ENCODE data around the gene DMRTB1.
"Not testable (repeated sequence)": the region's sequence is repeated elsewhere in the genome, so short reads cannot be mapped to it uniquely, and the experiment has no call there.

The DMRTB1 gene

DNA sequence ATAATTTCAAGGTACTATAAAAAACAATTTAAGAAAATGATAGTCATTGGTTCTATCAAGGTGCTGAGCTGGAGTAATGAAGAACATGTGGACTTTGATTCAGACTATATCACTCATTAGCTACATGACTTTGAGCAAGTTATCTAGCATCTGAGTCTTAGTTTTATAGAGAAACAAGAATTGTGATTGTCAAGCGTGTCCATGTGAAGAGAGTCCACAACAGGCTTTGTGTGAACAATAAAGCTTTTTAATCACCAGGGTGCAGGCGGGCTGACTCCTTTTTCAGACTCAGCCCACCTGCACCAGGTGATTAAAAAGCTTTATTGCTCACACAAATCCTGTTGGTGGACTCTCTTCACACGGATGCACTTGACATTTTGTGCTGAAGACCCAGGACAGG is 26.6 kb upstream of the DMRTB1 start:
- DNase-seq (ENCODE audit: insufficient read length, low spot score), result no peak
- no peak for FAIRE-seq
- TF ChIP-seq POLR2A (IDR thresholded peaks at IDR 0.05; ENCODE audit: low read depth, low read length) (no peak), SPI1 (IDR thresholded peaks at IDR 0.05; ENCODE audit: low read depth, low read length) (no peak), TAF1 (IDR thresholded peaks at IDR 0.05; ENCODE audit: low read depth, low read length) (no peak), PAX5 (IDR thresholded peaks at IDR 0.05; ENCODE audit: insufficient read depth, low read length, severe bottlenecking) (no peak), POLR2AphosphoS5 (IDR thresholded peaks at IDR 0.05; ENCODE audit: low read depth, low read length) (no peak), POU2F2 (IDR thresholded peaks at IDR 0.05; ENCODE audit: low read depth, low read length) (no peak)

DNA sequence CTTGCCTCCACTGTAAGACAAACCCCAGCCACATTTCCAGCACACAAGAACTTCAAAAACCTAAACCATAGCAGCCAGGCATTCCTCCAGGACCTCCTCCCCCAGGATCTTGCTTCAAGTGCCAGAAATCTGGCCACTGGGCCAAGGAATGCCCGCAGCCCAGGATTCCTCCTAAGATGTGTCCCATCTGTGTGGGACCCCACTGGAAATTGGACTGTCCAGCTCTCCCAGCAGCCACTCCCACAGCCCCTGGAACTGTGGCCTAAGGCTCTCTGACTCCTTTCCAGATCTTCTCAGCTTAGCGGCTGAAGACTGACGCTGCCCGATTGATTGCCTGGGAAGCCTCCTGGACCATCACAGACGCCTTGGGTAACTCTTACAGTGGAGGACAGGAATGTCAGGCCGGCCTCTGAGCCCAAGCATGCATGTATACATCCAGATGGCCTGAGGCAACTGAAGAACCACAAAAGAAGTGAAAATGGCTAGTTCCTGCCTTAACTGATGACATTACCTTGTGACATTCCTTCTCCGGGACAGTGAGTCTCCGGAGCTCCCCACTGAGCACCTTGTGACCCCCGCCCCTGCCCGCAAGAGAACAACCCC is 24.7 kb upstream of the DMRTB1 start:
- not testable (repeated sequence) for FAIRE-seq; DNase-seq (ENCODE audit: insufficient read length, low spot score)

DNA sequence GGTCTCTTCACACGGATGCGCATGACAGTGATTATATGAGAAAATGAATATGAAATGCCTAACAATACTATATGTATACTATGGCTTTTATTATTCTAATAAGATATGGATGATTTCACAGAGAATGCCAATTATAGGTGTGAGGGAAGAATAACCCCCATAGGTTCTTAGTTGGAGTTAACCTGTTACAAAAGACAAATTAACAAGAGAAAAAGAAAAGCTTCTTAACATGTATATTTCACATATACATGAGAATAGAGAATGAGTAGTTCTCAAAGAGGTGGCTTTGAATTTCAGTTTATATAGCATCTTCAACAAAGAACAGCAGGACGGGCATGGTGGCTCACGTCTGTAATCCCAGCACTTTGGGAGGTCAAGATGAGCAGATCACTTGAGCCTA is 24.0 kb upstream of the DMRTB1 start:
- no peak for DNase-seq (ENCODE audit: insufficient read length, low spot score)
- FAIRE-seq, result no peak
- TF ChIP-seq SPI1 (IDR thresholded peaks at IDR 0.05; ENCODE audit: low read depth, low read length), result no peak
- no peak for TF ChIP-seq TAF1 (IDR thresholded peaks at IDR 0.05; ENCODE audit: low read depth, low read length)
- TF ChIP-seq PAX5 (IDR thresholded peaks at IDR 0.05; ENCODE audit: insufficient read depth, low read length, severe bottlenecking), result no peak
- TF ChIP-seq POLR2AphosphoS5 (IDR thresholded peaks at IDR 0.05; ENCODE audit: low read depth, low read length), result no peak
- TF ChIP-seq POU2F2 (IDR thresholded peaks at IDR 0.05; ENCODE audit: low read depth, low read length), result no peak
- TF ChIP-seq POLR2A (IDR thresholded peaks at IDR 0.05; ENCODE audit: low read depth, low read length), result no peak

DNA sequence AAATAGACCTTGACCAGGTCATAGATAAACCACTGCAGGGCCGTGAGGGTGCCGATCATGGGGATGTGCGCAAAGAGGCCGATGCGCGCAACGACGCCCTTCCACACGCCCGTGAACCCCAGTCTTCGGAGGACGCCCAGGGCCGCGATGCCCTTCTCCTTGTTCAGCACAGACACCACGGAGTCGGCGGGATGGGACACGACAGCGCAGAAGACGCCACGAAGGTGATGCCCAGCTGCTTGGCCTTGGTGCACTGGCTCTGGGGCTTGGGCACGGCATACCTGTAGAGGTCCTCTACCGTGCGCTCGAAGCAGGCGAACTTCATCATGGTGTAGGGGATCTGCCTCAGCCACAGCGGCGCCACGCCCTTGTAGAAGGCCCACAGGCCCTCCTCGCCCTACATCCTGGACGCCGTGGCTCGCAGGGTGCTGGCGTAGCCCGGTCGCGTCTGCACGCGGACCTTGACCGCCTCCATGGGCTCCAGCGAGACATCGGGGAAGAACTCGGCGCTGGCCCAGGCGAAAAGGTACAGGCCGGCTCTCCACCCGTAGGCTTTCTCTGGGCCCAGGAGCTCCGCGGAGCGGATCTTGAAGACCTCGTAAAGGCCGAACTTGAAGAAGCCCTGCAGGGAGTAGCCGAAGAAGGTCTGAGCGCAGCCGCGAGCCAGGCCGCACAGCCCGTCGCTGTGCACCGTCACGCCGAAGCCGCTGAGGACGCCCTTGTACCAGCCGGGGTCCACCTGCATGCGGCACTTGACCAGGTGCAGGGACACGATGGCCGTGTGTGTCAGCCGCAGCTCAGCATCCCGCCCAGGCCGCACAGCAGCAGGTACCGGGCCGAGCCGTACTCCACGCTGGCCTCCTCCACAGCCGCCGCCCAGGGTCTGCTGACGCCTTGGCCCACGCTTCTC is 20.5 kb upstream of the DMRTB1 start:
- DNase-seq (ENCODE audit: insufficient read length, low spot score) (no peak), FAIRE-seq (no peak)
- TF ChIP-seq PAX5 (IDR thresholded peaks at IDR 0.05; ENCODE audit: insufficient read depth, low read length, severe bottlenecking) (no peak), TAF1 (IDR thresholded peaks at IDR 0.05; ENCODE audit: low read depth, low read length) (no peak), POLR2AphosphoS5 (IDR thresholded peaks at IDR 0.05; ENCODE audit: low read depth, low read length) (no peak), SPI1 (IDR thresholded peaks at IDR 0.05; ENCODE audit: low read depth, low read length) (no peak), POLR2A (IDR thresholded peaks at IDR 0.05; ENCODE audit: low read depth, low read length) (no peak), POU2F2 (IDR thresholded peaks at IDR 0.05; ENCODE audit: low read depth, low read length) (no peak)

DNA sequence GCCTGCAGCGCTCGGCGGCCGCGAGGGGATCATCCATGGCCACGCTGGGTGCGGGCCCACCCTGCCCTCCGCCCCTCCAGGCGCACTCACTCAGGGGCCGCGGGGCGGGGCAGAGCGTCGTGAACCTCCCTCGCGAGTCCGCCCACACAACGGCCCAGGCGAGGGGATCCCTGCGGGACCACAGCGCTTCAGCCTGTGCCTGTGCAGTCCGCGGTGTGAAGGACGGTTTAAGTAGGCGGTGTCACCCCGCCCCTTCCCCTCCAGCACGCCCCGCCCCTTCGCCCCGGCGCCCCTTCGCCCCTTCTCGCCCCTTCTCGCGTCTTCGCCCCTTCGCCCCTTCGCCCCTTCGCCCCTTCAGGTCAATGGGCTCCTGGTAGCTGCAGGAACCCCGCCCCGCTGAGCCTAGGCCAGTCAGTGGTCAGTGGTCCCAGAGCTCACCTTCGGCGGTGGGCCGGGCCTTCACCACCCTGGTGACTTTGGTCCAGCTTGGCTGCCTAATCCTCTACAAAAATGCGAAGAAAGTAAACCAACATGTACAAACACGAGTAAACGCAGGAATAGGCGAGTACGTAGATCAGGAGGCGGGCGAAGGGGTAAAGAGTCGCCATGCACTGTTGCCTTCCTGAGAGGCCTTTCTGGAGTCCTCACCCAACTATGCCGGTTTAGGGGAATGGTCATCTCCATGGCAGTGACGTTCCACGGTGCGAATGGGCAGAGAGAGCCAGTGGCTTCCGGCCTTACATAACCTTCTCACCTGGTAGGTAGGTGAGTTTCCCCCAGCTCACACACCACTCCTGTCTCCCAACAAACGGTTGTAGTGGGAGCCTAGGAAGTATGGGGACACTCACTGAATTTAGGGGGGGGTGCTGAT is 19.6 kb upstream of the DMRTB1 start:
- no peak for TF ChIP-seq POLR2AphosphoS5 (IDR thresholded peaks at IDR 0.05; ENCODE audit: low read depth, low read length)
- no peak for TF ChIP-seq TAF1 (IDR thresholded peaks at IDR 0.05; ENCODE audit: low read depth, low read length)
- no peak for TF ChIP-seq POU2F2 (IDR thresholded peaks at IDR 0.05; ENCODE audit: low read depth, low read length)
- no peak for TF ChIP-seq PAX5 (IDR thresholded peaks at IDR 0.05; ENCODE audit: insufficient read depth, low read length, severe bottlenecking)
- TF ChIP-seq SPI1 (IDR thresholded peaks at IDR 0.05; ENCODE audit: low read depth, low read length), result no peak
- TF ChIP-seq POLR2A (IDR thresholded peaks at IDR 0.05; ENCODE audit: low read depth, low read length), result no peak
- FAIRE-seq, result no peak
- no peak for DNase-seq (ENCODE audit: insufficient read length, low spot score)

DNA sequence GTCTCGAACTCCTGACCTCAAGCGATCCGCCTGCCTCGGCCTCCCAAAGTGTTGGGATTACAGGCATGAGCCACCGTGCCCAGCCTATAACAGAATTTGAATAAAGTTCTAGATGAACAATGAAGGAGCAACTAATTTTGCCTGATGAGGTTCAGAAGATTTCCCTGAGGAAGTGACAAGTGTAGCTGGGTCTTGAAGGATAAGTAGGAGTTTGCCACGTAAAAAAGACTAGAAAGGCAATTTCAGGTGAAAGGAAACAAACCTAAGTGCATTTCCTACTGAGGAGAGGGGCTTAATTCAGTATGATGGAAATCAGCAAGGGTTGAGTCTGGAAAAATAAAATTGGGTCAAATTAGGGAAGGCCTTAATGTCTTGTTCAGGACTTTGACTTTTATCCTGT is 18.6 kb upstream of the DMRTB1 start:
- DNase-seq (ENCODE audit: insufficient read length, low spot score) (no peak), FAIRE-seq (no peak)
- TF ChIP-seq POLR2AphosphoS5 (IDR thresholded peaks at IDR 0.05; ENCODE audit: low read depth, low read length), result no peak

DNA sequence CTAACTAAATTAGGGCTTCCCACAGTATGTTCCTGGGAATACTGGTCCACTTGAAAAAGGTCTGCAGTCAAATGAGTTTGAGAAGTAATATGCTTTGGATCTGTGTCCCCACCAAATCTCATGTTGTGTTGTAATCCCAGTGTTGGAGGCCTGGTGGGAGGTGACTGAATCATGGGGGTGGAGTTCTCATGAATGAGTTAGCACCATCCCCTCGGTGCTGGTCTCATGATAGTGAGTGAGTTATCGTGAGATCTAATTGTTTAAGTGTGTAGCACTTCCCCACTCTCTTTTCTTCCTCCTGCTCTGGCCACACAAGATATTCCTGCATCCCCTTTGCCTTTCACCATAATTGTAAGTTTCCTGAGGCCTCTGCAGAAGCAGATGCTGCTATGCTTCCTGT is 16.9 kb upstream of the DMRTB1 start:
- TF ChIP-seq SPI1 (IDR thresholded peaks at IDR 0.05; ENCODE audit: low read depth, low read length) (no peak), PAX5 (IDR thresholded peaks at IDR 0.05; ENCODE audit: insufficient read depth, low read length, severe bottlenecking) (no peak), POU2F2 (IDR thresholded peaks at IDR 0.05; ENCODE audit: low read depth, low read length) (no peak), POLR2A (IDR thresholded peaks at IDR 0.05; ENCODE audit: low read depth, low read length) (no peak), POLR2AphosphoS5 (IDR thresholded peaks at IDR 0.05; ENCODE audit: low read depth, low read length) (no peak), TAF1 (IDR thresholded peaks at IDR 0.05; ENCODE audit: low read depth, low read length) (no peak)
- DNase-seq (ENCODE audit: insufficient read length, low spot score) (no peak), FAIRE-seq (no peak)

DNA sequence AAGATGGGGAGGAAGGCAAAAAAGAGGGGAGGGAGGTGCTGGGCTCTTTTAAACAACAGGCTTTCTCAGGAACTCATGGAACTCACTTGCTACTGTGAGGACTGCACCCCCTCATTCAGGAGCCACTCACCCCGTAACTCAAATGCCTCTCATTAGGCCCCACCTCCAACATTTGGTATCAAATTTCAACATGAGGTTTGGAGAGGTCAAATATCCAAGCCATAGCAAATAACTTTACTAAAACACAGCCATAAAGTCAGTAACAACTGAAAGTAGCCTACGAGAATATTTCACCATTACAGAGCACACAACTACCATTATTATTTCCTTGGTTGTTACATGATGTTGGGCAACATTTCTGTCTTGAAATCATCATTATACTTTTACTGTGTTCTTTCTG is 13.1 kb upstream of the DMRTB1 start:
- FAIRE-seq (no peak), DNase-seq (ENCODE audit: insufficient read length, low spot score) (no peak)
- TF ChIP-seq TAF1 (IDR thresholded peaks at IDR 0.05; ENCODE audit: low read depth, low read length) (no peak), POU2F2 (IDR thresholded peaks at IDR 0.05; ENCODE audit: low read depth, low read length) (no peak), POLR2A (IDR thresholded peaks at IDR 0.05; ENCODE audit: low read depth, low read length) (no peak), POLR2AphosphoS5 (IDR thresholded peaks at IDR 0.05; ENCODE audit: low read depth, low read length) (no peak), PAX5 (IDR thresholded peaks at IDR 0.05; ENCODE audit: insufficient read depth, low read length, severe bottlenecking) (no peak), SPI1 (IDR thresholded peaks at IDR 0.05; ENCODE audit: low read depth, low read length) (no peak)

DNA sequence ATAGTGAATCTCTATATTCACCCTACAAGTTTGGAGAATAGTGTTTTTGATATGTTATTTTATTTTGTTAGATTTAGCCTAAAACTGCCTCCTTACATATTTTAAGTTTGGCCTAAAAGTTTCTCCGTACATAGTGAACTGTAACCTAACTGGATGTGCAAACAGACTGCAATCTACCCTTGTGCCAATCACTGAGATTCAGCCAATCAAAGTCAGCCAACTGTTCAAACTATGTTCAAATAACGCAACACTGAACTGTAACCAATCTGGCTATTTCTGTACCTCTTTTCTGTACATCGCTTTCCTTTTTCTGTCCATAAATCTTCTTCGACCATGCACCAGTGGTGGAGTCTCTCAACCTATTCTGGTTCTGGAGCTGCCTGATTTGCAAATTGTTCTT is 11.8 kb upstream of the DMRTB1 start:
- TF ChIP-seq PAX5 (IDR thresholded peaks at IDR 0.05; ENCODE audit: insufficient read depth, low read length, severe bottlenecking) (no peak), SPI1 (IDR thresholded peaks at IDR 0.05; ENCODE audit: low read depth, low read length) (no peak), POLR2A (IDR thresholded peaks at IDR 0.05; ENCODE audit: low read depth, low read length) (no peak)
- no peak for DNase-seq (ENCODE audit: insufficient read length, low spot score)
- FAIRE-seq, result no peak
